K562 (cell line): ENCODE results near the gene FKBP7. TPM values are rescaled to one million over a fixed set of nuclear protein-coding genes. Genes with fewer than 3 reads are reported as not detected.
A peak's percentile ranks its signal among the peaks of the same experiment; 100 is the strongest.

Experiments used
- MTA3 ChIP-seq: fragments of 450-650 bp; formaldehyde crosslinking; IDR thresholded peaks from 2 replicates; pipeline ENCODE4 v1.6.1; 2017; ENCODE audit warnings: mild to moderate bottlenecking, borderline replicate concordance
- POLR2AphosphoS5 ChIP-seq: IDR thresholded peaks from 2 replicates; pipeline ENCODE4 v1.6.1; 2011; ENCODE audit warnings: mild to moderate bottlenecking, low read depth, low read length, moderate library complexity; ENCODE audit not compliant: control insufficient read depth, insufficient read depth
- TOE1 ChIP-seq, 2 experiments: fragments of 450-650 bp in 1 of 2; sonication (generic) in 1 of 2; formaldehyde crosslinking in 1 of 2; IDR thresholded peaks; 2 replicates each; pipeline versions ENCODE4 v1.7.1 to v1.8.0; 2016 to 2022; ENCODE audit warnings: borderline replicate concordance in 2 of 2, mild to moderate bottlenecking in 2 of 2, antibody characterized with exemption in 1 of 2, inconsistent platforms in 1 of 2, low read depth in 1 of 2, missing genetic modification reagents in 1 of 2, moderate library complexity in 1 of 2
- ZBTB40 ChIP-seq, 2 experiments: fragments of 450-650 bp in 1 of 2; sonication (generic) in 1 of 2; formaldehyde crosslinking in 1 of 2; IDR thresholded peaks; 2 replicates each; pipeline versions ENCODE4 v1.7.1 to v1.9.0; 2016 to 2022; ENCODE audit warnings: inconsistent platforms in 1 of 2, mild to moderate bottlenecking in 1 of 2, missing genetic modification reagents in 1 of 2
- polyA plus RNA-seq, 8 experiments: library from polyadenylated mRNA; depleted of rRNA in 4 of 8; stranded (reverse) in 5 of 8; unstranded in 3 of 8; fragments of >200 nt; fragmentation: Nextera tagmentation in 2 of 8; fragmentation: Illumina TruSeq in 1 of 8; extraction: Ambion mirVana in 2 of 8; extraction: Trizol in 1 of 8; gene quantifications; 2 replicates each; pipeline versions ENCODE4 v1.2.1 to v1.2.3, GENCODE V29; 2011 to 2014; ENCODE audit warnings: inconsistent platforms in 1 of 8, missing spikeins in 1 of 8
- total RNA-seq, 7 experiments: library from RNA; depleted of rRNA in 6 of 7; stranded (reverse); fragments of >200 nt in 6 of 7; fragmentation: Illumina TruSeq in 2 of 7; extraction: Trizol in 2 of 7; gene quantifications; 2 replicates each; pipeline versions ENCODE4 v1.2.1 to v1.2.3, GENCODE V29; 2011 to 2021; ENCODE audit warnings: low replicate concordance in 1 of 7

FKBP7 gene
- total and polyA plus RNA-seq, 9 of the 15 experiments (the other 6 are each of a cell fraction or from before 2014, with no cell fraction given), result 6.1 to 23.2 (median 19.0) TPM

DNA sequence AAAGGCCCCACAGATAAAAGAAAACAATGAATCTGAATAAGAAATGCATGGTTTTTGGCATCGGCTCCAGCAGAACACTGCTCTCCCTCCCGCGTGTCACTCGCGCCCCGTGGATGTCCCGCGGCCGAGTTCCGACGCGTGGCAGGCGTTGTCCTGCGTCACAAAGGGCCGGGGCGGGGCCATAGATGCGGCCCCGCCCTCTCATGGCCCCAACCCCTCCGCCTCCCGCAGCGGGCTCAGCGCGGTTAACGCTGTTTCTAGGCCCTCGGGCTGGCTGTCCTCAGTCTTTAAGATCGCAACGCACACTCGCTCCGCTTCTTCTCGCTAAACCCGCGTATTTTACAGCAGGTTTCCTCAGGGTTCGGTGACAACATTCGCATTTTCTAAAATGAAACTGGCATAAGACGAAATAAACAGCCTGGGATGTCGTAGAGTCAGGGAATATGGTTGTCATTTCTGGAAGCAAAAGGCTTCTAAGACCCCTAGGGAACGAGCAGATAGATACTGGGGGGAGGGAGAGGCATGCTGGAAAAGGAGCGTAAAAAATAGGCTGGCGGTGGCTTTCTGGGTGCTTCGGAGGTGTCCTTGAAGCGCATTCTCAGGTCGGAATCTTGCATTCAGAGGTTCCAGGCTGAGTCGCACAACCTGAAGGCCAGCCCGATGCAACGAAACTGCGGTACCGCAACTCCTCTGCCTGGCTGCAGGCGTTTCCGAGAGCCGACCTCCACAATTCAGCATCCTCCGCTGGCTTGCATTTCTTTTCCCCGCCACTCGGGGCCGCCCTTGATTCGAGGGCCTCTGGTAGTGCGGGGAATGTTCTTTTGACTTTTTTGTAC is at the start of gene FKBP7 (continued):
- TF ChIP-seq ZBTB40 (IDR thresholded peaks at IDR 0.05), result peak; percentile 73
- no peak for TF ChIP-seq ZBTB40 (CRISPR knock-in tag; IDR thresholded peaks at IDR 0.05)
- peak; percentile 84 for TF ChIP-seq POLR2AphosphoS5
- peak; percentile 32 for TF ChIP-seq TOE1 (IDR thresholded peaks at IDR 0.05; ENCODE audit: borderline replicate concordance)
- peak; percentile 7; the same call in 1 of the 2 replicates for TF ChIP-seq TOE1 (CRISPR knock-in tag; IDR thresholded peaks at IDR 0.05; ENCODE audit: borderline replicate concordance, low read depth)
- peak; percentile 63; the same call in 1 of the 2 replicates for TF ChIP-seq MTA3
